22Rv1 (cell line): ENCODE results near the gene ADAMTS17.

Source experiments
- CTCF ChIP-seq: fragments of 450-650 bp; IDR thresholded peaks from 2 replicates; pipeline ENCODE4 v1.5.1; 2017; ENCODE audit warnings: mild to moderate bottlenecking
- ZFX ChIP-seq: fragments of 450-650 bp; IDR thresholded peaks from 2 replicates; pipeline ENCODE4 v1.6.1; 2017; ENCODE audit warnings: antibody characterized with exemption, borderline replicate concordance

DNA sequence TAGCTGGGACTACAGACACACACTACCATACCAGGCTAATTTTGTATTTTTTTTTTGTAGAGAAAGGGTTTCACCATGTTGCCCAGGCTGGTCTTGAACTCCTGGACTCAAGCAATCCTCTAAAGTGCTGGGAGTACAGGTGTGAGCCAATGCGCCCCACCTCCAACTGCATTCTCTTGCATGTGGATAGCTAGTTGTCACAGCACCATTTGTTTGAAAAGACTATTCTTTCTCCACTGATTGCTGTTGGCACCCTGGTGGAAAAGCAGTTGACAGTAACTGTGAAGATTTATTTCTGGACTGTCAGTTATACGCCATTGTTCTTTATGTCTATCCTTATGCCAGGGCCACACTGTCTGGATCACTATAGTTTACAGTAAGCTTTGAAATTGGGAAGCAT is 303.9 kb downstream of the ADAMTS17 start:
- TF ChIP-seq CTCF (no peak), ZFX (no peak)
